Stimulated activated CD8-positive, alpha-beta memory T cell treated with anti-CD3 and anti-CD28 coated beads, Interleukin-4, amount 100 ng/mL, for 48 hours (primary cell): Measurements from ENCODE around the gene YBEY.
"Not testable (repeated sequence)": the region's sequence is repeated elsewhere in the genome, so short reads cannot be mapped to it uniquely, and the experiment has no call there.

ENCODE experiments used
- DNase-seq: peaks from one replicate; pipeline ENCODE4 v3.0.0-alpha.2; 2020

Gene YBEY

GRCh38 chr21:46308431-46308830, 22.3 kb downstream of the YBEY start:
- no peak for DNase-seq

GRCh38 chr21:46310260-46310659, 24.1 kb downstream of the YBEY start:
- DNase-seq: not testable (repeated sequence)

GRCh38 chr21:46311568-46311967, 25.4 kb downstream of the YBEY start:
- DNase-seq: no peak

- no peak for DNase-seq
These were observed 26.8 kb downstream of the YBEY start for GRCh38 chr21:46312949-46313348.

- DNase-seq: no peak
These were observed 28.4 kb downstream of the YBEY start for GRCh38 chr21:46314441-46315020.

GRCh38 chr21:46316708-46317324, 30.7 kb downstream of the YBEY start:
- no peak for DNase-seq

- no peak for DNase-seq
These were observed 31.7 kb downstream of the YBEY start for GRCh38 chr21:46317710-46318463.

GRCh38 chr21:46318464-46318845, 32.3 kb downstream of the YBEY start:
- no peak for DNase-seq

GRCh38 chr21:46319186-46319585, 33.0 kb downstream of the YBEY start:
- DNase-seq: no peak

GRCh38 chr21:46320331-46320801, 34.2 kb downstream of the YBEY start:
- DNase-seq: no peak

- DNase-seq: peak; percentile 59
These were observed 36.4 kb downstream of the YBEY start for GRCh38 chr21:46322351-46323226.

GRCh38 chr21:46323227-46323709, 37.1 kb downstream of the YBEY start:
- no peak for DNase-seq

GRCh38 chr21:46323710-46324389, 37.7 kb downstream of the YBEY start, which contains the start of the genes C21orf58 and PCNT:
Gene C21orf58 (minus strand): TSS chr21:46323870. CDS start chr21:46322738, 1,132 bp downstream.
Gene PCNT (plus strand): TSS chr21:46324156. CDS start chr21:46324229, 73 bp downstream.
- peak; percentile 97 for DNase-seq

GRCh38 chr21:46324390-46325072, 38.4 kb downstream of the YBEY start:
- peak; percentile 90 for DNase-seq

- peak; percentile 50 for DNase-seq
These were observed 39.2 kb downstream of the YBEY start for GRCh38 chr21:46325073-46325912.

GRCh38 chr21:46326110-46326703, 40.1 kb downstream of the YBEY start:
- no peak for DNase-seq

GRCh38 chr21:46327711-46328110, 41.6 kb downstream of the YBEY start:
- no peak for DNase-seq

GRCh38 chr21:46328151-46328550, 42.0 kb downstream of the YBEY start:
- no peak for DNase-seq

GRCh38 chr21:46329796-46330195, 43.7 kb downstream of the YBEY start:
- DNase-seq: no peak
